ENCODE results near the gene ZNHIT6.
"Not testable (repeated sequence)": the region's sequence is repeated elsewhere in the genome, so short reads cannot be mapped to it uniquely, and the experiment has no call there.

Gene ZNHIT6

GRCh38 chr1:85665932-85666331, 42.3 kb downstream of the ZNHIT6 start:
- DNase-seq (ENCODE audit: low read depth, low spot score), result no peak

DNA sequence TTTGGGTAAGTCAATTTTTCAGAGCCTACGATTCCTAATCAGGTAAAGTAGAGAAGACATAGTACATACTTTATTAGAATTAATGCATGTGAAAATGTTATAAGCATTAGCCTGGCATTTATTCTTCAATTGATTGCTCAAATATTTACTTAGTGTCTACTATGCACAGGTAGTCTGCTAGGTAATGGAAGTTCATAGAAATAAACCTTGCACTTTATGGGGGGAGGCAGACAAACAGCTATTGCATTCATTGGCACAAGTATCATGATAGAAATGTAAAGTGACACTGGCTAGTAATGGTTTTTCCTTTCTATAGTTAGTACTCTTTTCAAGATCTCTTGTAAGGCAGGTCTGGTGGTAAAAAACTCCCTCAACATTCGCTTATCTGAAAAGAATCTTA, 44.9 kb downstream of the ZNHIT6 start:
- no peak for DNase-seq (ENCODE audit: low read depth, low spot score)

GRCh38 chr1:85661767-85662166, 46.5 kb downstream of the ZNHIT6 start:
- no peak for DNase-seq (ENCODE audit: low read depth, low spot score)

DNA sequence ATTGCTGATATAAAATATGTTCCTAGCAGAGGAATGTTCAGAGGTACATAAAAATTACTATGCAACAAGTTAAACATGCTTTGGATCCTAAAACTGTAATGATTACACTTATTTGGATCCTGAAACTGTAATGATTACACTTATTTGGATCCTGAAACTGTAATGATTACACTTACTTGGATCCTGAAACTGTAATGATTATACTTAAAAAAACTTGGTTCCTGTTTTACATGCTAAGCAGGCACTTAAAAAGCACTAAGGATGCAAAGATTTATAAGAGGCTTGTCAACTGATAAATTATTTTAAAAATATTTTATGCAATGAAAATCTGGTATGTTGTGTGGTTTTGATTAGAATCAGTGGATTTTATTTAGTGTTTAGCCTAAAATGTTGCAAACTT, 47.7 kb downstream of the ZNHIT6 start:
- DNase-seq (ENCODE audit: low read depth, low spot score), result no peak

GRCh38 chr1:85659174-85659573, 49.1 kb downstream of the ZNHIT6 start:
- no peak for DNase-seq (ENCODE audit: low read depth, low spot score)

GRCh38 chr1:85656948-85657347, 51.3 kb downstream of the ZNHIT6 start:
- no peak for DNase-seq (ENCODE audit: low read depth, low spot score)

DNA sequence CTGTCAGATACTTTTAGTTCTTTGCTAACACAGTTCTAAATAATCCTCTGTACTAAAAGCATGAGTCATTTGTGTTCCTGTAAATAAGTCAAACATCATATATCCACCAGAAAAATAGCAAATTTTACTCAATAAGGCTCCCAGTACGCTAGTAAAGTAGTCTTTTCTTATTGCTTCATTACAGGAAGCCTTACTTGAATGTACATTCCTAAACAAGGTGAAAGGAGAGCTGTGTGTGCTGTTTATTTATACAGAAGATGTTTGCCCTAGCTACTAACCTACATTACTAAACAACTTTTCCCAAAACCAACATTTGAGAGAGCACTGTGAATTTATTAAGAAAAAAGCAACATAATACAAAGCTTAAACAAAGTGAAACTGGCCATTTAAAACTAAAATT, 52.0 kb downstream of the ZNHIT6 start:
- DNase-seq (ENCODE audit: low read depth, low spot score), result no peak

DNA sequence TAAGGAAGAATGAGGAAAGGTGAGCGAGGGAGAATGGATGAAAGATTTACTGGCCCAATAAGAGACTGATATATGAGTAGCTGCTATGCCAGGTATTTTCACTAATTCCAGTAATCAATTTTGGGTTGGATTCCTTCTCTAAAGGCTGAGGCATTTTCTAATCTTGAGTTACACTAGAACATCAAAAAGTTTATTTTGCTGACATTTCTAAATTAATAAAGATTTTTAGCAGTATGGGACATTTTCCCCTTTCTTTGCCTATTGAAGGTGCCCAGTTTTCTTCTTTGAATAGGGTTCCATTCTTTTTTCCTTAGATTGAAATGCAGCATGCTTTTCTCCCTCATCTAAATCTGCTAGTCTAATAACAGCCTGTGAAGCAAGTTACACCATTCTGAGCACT, 52.9 kb downstream of the ZNHIT6 start:
- DNase-seq (ENCODE audit: low read depth, low spot score), result no peak

DNA sequence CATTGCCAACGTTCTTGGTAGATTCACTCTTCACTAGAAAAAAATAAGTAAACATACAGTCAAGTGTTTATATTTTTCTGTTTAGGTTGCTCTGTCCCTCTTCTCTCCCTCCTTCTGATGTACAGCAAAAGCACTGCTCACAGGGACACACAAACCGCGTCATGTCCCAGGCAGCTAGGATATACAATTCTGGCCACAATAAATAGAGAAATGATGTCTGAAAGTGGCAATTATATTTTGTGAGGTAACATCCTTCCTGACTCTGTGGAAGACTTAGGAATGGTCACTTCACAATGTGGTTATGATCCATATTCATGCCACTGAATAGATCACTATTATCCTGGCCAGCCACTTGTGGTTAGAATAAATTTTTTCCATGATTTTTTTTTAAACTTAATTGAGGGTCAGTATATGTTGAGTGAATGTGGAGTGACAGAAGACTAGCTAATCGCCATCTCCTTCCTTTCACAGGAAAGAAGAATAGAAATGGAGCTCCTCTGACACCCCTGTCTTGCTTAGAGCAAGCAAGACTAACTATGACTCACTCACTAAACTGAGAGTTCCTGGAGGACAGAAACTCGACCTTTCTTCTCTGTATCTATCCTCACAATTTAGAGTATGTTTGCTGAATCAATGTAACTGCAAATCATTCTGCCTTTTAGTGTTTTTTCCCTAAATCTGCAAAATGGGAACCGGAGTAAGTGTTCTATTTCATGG, 54.0 kb downstream of the ZNHIT6 start:
- no peak for DNase-seq (ENCODE audit: low read depth, low spot score)

DNA sequence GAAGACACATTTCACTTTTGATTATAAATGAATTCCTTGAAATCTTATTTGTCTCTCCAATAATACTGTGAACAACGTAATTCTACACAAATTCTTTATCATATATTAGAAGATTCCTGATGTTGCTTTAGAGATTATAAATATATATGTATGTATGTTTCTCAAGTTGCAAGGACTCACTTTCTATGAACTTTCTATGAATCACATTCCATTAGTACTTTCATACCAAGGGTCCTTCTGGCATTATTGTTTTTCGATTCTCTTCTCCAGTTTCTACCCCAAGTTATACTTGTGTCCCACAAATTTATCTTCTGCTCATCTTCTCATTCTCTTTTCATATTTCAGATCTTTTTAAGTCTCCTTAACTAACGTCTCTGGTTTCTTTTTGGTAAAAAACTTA, 55.9 kb downstream of the ZNHIT6 start:
- no peak for DNase-seq (ENCODE audit: low read depth, low spot score)

GRCh38 chr1:85650645-85651044, 57.6 kb downstream of the ZNHIT6 start:
- DNase-seq (ENCODE audit: low read depth, low spot score), result no peak

DNA sequence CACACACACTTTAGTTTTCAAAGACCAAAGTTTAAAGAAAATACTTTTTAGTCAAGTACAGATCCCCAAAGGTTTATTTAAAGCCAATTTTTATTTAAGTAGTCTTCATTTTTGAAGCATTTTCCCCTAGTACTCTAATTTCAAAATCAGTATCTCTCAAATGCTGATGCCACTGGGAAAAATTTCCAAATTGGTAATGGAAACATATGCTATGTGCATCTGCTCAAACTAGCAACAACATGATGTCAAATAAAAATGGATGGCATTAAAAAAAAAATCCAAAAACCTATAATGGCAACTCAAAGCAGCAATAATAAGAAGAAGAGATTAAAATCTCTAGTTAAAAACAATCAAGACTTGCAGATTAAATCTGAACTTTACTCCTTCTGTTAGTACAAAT, 58.6 kb downstream of the ZNHIT6 start:
- DNase-seq (ENCODE audit: low read depth, low spot score), result no peak

GRCh38 chr1:85641598-85642556, 66.4 kb downstream of the ZNHIT6 start:
- DNase-seq (ENCODE audit: low read depth, low spot score), result not testable (repeated sequence)

GRCh38 chr1:85639920-85640319, 68.3 kb downstream of the ZNHIT6 start:
- not testable (repeated sequence) for DNase-seq (ENCODE audit: low read depth, low spot score)

DNA sequence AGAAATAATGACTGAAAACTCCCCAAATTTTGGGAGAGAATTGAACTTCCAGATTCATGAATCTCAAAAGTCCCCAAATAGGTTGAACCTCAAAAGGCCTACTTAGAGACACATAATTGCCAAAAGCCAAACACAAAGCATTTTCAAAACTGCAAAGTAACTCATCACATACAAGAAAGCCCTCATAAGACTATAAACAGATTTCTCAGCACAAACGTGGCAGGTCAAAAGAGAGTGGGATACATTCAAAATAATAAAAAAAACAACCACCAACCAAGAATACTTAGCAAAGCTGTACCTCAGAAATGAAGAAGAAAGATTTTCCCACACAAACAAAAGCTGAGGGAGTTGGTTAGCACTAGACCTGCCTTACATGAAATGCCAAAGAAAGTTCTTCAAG, 69.8 kb downstream of the ZNHIT6 start:
- no peak for DNase-seq (ENCODE audit: low read depth, low spot score)

- DNase-seq (ENCODE audit: low read depth, low spot score), result no peak
These were observed 77.7 kb downstream of the ZNHIT6 start for GRCh38 chr1:85630493-85630892.

- DNase-seq (ENCODE audit: low read depth, low spot score), result no peak
These were observed 78.7 kb downstream of the ZNHIT6 start for GRCh38 chr1:85629532-85629920.

GRCh38 chr1:85628791-85629531, 79.3 kb downstream of the ZNHIT6 start:
- DNase-seq (ENCODE audit: low read depth, low spot score), result no peak

DNA sequence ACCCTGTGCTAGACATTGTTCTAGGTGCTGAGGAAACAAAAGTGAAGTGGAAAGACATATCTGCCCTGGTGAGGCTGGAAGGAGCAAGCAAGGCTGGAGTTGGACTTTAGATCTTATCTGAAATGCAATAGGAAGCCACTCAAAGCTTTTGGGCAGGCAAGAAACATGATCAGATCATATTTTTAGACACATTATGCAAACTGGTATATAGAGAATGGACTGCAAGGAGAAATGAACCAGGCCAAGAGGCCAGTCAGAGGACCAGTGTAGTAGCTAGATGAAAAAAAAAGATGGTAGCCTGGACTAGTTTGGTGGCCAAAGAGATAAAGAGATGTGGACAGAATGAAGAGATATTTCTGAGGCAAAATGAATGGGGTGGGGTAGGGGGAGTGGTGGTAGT, 81.4 kb downstream of the ZNHIT6 start:
- DNase-seq (ENCODE audit: low read depth, low spot score), result no peak

DNA sequence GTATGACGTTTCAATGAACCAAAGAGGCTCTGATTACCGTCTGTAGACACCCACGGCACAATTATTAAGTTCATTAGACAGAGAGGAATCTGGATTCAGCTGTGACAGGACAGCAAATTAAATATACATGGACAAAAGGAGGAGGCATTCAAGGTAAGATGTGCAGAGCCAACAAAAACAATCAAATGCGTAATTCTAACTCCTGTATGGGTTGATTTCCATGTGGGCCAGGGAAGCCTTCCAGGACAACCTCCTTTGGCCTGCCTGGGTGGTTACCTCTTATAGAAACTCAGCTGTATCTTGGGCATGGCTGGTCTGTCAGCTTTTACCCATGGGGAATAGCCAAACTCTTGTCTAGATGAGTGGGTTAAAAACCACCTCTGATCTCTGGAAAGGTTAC, 83.9 kb downstream of the ZNHIT6 start:
- no peak for DNase-seq (ENCODE audit: low read depth, low spot score)

- no peak for DNase-seq (ENCODE audit: low read depth, low spot score)
These were observed 85.2 kb downstream of the ZNHIT6 start for GRCh38 chr1:85623061-85623471.

GRCh38 chr1:85621430-85621829, 86.8 kb downstream of the ZNHIT6 start:
- no peak for DNase-seq (ENCODE audit: low read depth, low spot score)
